B cell (primary cell): ENCODE data around the gene HSPB6.

Experiments used
- EZH2 ChIP-seq: IDR thresholded peaks from 2 replicates; pipeline ENCODE4 v1.6.1; 2012; ENCODE audit warnings: borderline replicate concordance, low read depth, mild to moderate bottlenecking, moderate library complexity, low read length; ENCODE audit not compliant: insufficient read depth, poor library complexity, severe bottlenecking
- TF ChIP-seq, protein P1 (sequence below): fragments of 200-600 bp; IDR thresholded peaks from one replicate; pipeline ENCODE4 v1.8.0; 2022; ENCODE audit warnings: antibody characterized with exemption, mild to moderate bottlenecking

DNA sequence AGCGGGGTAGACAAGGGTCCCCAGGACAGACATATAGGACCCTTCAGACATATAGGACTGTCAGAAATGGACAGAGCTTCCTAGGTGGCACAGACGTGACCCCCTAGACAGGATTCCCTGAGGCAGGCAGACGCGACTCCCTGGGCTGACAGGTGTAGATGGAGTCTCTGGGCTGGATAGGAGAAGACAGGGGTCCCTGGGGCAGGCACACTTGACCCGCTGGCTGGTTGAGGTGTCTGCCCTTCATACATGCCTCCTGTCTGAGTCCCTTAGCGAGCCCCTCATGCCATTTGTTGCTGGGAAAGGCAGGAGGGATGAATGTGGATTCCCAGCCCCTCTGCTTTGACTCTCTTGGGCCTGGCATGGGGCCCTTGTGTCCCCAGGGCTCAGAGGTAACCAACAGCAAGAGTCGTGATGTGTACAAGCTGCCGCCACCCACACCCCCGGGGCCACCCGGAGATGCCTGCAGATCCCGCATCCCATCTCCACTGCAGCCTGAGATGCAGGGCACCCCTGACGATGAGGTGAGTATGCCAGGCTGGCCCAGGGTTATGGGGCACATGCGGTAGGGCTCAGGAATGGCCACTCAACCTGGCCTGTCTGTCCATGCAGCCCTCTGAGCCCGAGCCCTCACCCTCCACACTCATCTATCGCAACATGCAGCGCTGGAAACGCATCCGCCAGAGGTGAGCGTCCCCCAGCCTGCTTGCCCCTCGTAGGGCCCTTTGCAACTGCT lies 3.0 kb downstream of the HSPB6 start:
- TF ChIP-seq, protein P1, sequence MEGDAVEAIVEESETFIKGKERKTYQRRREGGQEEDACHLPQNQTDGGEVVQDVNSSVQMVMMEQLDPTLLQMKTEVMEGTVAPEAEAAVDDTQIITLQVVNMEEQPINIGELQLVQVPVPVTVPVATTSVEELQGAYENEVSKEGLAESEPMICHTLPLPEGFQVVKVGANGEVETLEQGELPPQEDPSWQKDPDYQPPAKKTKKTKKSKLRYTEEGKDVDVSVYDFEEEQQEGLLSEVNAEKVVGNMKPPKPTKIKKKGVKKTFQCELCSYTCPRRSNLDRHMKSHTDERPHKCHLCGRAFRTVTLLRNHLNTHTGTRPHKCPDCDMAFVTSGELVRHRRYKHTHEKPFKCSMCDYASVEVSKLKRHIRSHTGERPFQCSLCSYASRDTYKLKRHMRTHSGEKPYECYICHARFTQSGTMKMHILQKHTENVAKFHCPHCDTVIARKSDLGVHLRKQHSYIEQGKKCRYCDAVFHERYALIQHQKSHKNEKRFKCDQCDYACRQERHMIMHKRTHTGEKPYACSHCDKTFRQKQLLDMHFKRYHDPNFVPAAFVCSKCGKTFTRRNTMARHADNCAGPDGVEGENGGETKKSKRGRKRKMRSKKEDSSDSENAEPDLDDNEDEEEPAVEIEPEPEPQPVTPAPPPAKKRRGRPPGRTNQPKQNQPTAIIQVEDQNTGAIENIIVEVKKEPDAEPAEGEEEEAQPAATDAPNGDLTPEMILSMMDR, result no peak
- no peak for TF ChIP-seq EZH2
